H1 (cell line): ENCODE data around the gene NIPAL3. TPM values are rescaled to one million over a fixed set of nuclear protein-coding genes. Genes with fewer than 3 reads are reported as not detected.

Experiments used
- ATF2 ChIP-seq: IDR thresholded peaks from 2 replicates; pipeline ENCODE4 v1.6.1; 2012; ENCODE audit warnings: low read length, inconsistent platforms
- CBX5 ChIP-seq: fragments of 300-800, 300-1000 bp; sonication (generic); IDR thresholded peaks from 2 replicates; pipeline ENCODE4 v1.7.1; 2016; ENCODE audit warnings: antibody characterized with exemption, low read length, low read depth
- CEBPB ChIP-seq: IDR thresholded peaks from 2 replicates; pipeline ENCODE4 v1.6.1; 2012; ENCODE audit warnings: low read depth, low read length
- NRF1 ChIP-seq: IDR thresholded peaks from 2 replicates; pipeline ENCODE4 v1.6.1; 2011; ENCODE audit warnings: mild to moderate bottlenecking, low read depth, low read length, improper control_type of control experiment
- SRF ChIP-seq: IDR thresholded peaks from 2 replicates; pipeline ENCODE4 v1.6.1; 2011; ENCODE audit warnings: mild to moderate bottlenecking, low read depth, low read length, moderate library complexity
- TCF12 ChIP-seq: IDR thresholded peaks from 2 replicates; pipeline ENCODE4 v1.6.1; 2011; ENCODE audit warnings: low read depth, mild to moderate bottlenecking, low read length
- TEAD4 ChIP-seq: IDR thresholded peaks from 2 replicates; pipeline ENCODE4 v1.6.1; 2012; ENCODE audit warnings: low read depth, low read length, inconsistent platforms, mixed read lengths
- polyA plus RNA-seq, 7 experiments: library from polyadenylated mRNA; depleted of rRNA in 3 of 7; stranded (reverse) in 5 of 7; unstranded in 2 of 7; fragments of >200 nt in 5 of 7; fragments of 200-250 nt in 2 of 7; gene quantifications; 1 replicate in 5 of 7; 2 replicates in 1 of 7; 4 replicates in 1 of 7; pipeline versions ENCODE4 v1.2.1 to v1.2.3, GENCODE V29; 2011 to 2013; ENCODE audit warnings: missing spikeins in 2 of 7, mixed read lengths in 2 of 7
- total RNA-seq: library from RNA; stranded (reverse); fragmentation: NEBNext Ultra II Directional; extraction: Animal tissue kit (Norgen Biotek cat#: 25700); gene quantifications from 2 replicates; pipeline ENCODE4 v1.2.1, GENCODE V29; 2021
- TF ChIP-seq, protein P1 (sequence below): fragments of 300-600 bp; sonication (generic); IDR thresholded peaks from 2 replicates; pipeline ENCODE4 v1.7.1; 2012; ENCODE audit warnings: low read length, moderate library complexity, mild to moderate bottlenecking, inconsistent platforms; ENCODE audit not compliant: insufficient replicate concordance

NIPAL3 gene
- total and polyA plus RNA-seq, 2 of the 8 experiments (the other 6 are each of a cell fraction or from before 2014, with no cell fraction given), result 8.8 to 11.0 TPM

- TF ChIP-seq, protein P1, sequence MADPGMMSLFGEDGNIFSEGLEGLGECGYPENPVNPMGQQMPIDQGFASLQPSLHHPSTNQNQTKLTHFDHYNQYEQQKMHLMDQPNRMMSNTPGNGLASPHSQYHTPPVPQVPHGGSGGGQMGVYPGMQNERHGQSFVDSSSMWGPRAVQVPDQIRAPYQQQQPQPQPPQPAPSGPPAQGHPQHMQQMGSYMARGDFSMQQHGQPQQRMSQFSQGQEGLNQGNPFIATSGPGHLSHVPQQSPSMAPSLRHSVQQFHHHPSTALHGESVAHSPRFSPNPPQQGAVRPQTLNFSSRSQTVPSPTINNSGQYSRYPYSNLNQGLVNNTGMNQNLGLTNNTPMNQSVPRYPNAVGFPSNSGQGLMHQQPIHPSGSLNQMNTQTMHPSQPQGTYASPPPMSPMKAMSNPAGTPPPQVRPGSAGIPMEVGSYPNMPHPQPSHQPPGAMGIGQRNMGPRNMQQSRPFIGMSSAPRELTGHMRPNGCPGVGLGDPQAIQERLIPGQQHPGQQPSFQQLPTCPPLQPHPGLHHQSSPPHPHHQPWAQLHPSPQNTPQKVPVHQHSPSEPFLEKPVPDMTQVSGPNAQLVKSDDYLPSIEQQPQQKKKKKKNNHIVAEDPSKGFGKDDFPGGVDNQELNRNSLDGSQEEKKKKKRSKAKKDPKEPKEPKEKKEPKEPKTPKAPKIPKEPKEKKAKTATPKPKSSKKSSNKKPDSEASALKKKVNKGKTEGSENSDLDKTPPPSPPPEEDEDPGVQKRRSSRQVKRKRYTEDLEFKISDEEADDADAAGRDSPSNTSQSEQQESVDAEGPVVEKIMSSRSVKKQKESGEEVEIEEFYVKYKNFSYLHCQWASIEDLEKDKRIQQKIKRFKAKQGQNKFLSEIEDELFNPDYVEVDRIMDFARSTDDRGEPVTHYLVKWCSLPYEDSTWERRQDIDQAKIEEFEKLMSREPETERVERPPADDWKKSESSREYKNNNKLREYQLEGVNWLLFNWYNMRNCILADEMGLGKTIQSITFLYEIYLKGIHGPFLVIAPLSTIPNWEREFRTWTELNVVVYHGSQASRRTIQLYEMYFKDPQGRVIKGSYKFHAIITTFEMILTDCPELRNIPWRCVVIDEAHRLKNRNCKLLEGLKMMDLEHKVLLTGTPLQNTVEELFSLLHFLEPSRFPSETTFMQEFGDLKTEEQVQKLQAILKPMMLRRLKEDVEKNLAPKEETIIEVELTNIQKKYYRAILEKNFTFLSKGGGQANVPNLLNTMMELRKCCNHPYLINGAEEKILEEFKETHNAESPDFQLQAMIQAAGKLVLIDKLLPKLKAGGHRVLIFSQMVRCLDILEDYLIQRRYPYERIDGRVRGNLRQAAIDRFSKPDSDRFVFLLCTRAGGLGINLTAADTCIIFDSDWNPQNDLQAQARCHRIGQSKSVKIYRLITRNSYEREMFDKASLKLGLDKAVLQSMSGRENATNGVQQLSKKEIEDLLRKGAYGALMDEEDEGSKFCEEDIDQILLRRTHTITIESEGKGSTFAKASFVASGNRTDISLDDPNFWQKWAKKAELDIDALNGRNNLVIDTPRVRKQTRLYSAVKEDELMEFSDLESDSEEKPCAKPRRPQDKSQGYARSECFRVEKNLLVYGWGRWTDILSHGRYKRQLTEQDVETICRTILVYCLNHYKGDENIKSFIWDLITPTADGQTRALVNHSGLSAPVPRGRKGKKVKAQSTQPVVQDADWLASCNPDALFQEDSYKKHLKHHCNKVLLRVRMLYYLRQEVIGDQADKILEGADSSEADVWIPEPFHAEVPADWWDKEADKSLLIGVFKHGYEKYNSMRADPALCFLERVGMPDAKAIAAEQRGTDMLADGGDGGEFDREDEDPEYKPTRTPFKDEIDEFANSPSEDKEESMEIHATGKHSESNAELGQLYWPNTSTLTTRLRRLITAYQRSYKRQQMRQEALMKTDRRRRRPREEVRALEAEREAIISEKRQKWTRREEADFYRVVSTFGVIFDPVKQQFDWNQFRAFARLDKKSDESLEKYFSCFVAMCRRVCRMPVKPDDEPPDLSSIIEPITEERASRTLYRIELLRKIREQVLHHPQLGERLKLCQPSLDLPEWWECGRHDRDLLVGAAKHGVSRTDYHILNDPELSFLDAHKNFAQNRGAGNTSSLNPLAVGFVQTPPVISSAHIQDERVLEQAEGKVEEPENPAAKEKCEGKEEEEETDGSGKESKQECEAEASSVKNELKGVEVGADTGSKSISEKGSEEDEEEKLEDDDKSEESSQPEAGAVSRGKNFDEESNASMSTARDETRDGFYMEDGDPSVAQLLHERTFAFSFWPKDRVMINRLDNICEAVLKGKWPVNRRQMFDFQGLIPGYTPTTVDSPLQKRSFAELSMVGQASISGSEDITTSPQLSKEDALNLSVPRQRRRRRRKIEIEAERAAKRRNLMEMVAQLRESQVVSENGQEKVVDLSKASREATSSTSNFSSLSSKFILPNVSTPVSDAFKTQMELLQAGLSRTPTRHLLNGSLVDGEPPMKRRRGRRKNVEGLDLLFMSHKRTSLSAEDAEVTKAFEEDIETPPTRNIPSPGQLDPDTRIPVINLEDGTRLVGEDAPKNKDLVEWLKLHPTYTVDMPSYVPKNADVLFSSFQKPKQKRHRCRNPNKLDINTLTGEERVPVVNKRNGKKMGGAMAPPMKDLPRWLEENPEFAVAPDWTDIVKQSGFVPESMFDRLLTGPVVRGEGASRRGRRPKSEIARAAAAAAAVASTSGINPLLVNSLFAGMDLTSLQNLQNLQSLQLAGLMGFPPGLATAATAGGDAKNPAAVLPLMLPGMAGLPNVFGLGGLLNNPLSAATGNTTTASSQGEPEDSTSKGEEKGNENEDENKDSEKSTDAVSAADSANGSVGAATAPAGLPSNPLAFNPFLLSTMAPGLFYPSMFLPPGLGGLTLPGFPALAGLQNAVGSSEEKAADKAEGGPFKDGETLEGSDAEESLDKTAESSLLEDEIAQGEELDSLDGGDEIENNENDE, result no peak
- TF ChIP-seq CEBPB (no peak), SRF (no peak), TCF12 (no peak), CBX5 (no peak), NRF1 (no peak), ATF2 (no peak), TEAD4 (no peak)
These were observed 48.5 kb downstream of the NIPAL3 start (continued) for GRCh38 chr1:24463776-24464735.
